Osteoblast (primary cell): Measurements from ENCODE around the gene PARD6A. TPM values are rescaled to one million over a fixed set of nuclear protein-coding genes. Genes with fewer than 3 reads are reported as not detected.

Experiments
- DNase-seq: peaks from one replicate; pipeline ENCODE4 v3.0.0; 2011; ENCODE audit warnings: low spot score, mixed read lengths; ENCODE audit not compliant: insufficient read length; ENCODE audit errors: missing footprints
- H2AFZ ChIP-seq: 2 replicates; pipeline ENCODE4 v1.6.0; 2011; ENCODE audit warnings: mild to moderate bottlenecking, low read length
- H3K27ac ChIP-seq: 2 replicates; pipeline ENCODE4 v1.5.1; 2011; ENCODE audit warnings: mild to moderate bottlenecking, low read depth, low read length, moderate library complexity
- H3K27me3 ChIP-seq: 2 replicates; pipeline ENCODE4 v1.6.0; 2012; ENCODE audit warnings: mild to moderate bottlenecking, control low read depth, inconsistent platforms, low read length, moderate library complexity; ENCODE audit not compliant: insufficient read depth
- H3K36me3 ChIP-seq: 2 replicates; pipeline ENCODE4 v1.5.1; 2011; ENCODE audit warnings: mild to moderate bottlenecking, low read length, control low read depth, moderate library complexity; ENCODE audit not compliant: insufficient read depth
- H3K4me1 ChIP-seq: 2 replicates; pipeline ENCODE4 v1.5.1; 2011; ENCODE audit warnings: mild to moderate bottlenecking, low read length, control low read depth, moderate library complexity; ENCODE audit not compliant: insufficient read depth
- H3K4me2 ChIP-seq: 2 replicates; pipeline ENCODE4 v1.6.0; 2011; ENCODE audit warnings: mild to moderate bottlenecking, low read length; ENCODE audit not compliant: insufficient read depth
- H3K4me3 ChIP-seq: fragments of 200-600 bp; sonication (generic); 3 replicates; pipeline ENCODE4 v1.5.1; 2012; ENCODE audit warnings: mild to moderate bottlenecking, low read length, inconsistent platforms; ENCODE audit not compliant: insufficient read depth
- H3K79me2 ChIP-seq: 2 replicates; pipeline ENCODE4 v1.6.0; 2012; ENCODE audit warnings: mild to moderate bottlenecking, low read length, control low read depth, inconsistent platforms; ENCODE audit not compliant: insufficient read depth
- H3K9me3 ChIP-seq: 2 replicates; pipeline ENCODE4 v1.5.1; 2011; ENCODE audit warnings: low read depth, low read length, control low read depth
- H4K20me1 ChIP-seq: 2 replicates; pipeline ENCODE4 v1.6.0; 2012; ENCODE audit warnings: mild to moderate bottlenecking, low read length, control low read depth; ENCODE audit not compliant: insufficient read depth
- CTCF ChIP-seq: IDR thresholded peaks from 2 replicates; pipeline ENCODE4 v1.5.1; 2011; ENCODE audit warnings: mild to moderate bottlenecking, low read depth, low read length, moderate library complexity; ENCODE audit errors: extremely low read depth
- total RNA-seq: library from RNA; depleted of rRNA; stranded (reverse); fragments of >200 nt; gene quantifications from 2 replicates; pipeline ENCODE4 v1.2.3, GENCODE V29; 2012

The PARD6A gene
- total RNA-seq, 1 donor, result 2.9 TPM

- Histone ChIP-seq H4K20me1 (peaks cover 15% of the 10 kb centered on the region), H3K36me3 (no peaks in the 10 kb centered on the region), H3K4me3 (no peak overlapping the region), H2AFZ (no peak overlapping the region), H3K4me2 (no peak overlapping the region), H3K9me3 (no peaks in the 10 kb centered on the region), H3K79me2 (peaks cover 8% of the 10 kb centered on the region), H3K4me1 (peaks cover 8% of the 10 kb centered on the region), H3K27me3 (peaks cover 49% of the 10 kb centered on the region), H3K27ac (no peak overlapping the region)
- no peak for TF ChIP-seq CTCF
- peak; percentile 92 for DNase-seq
Observed at GRCh38 chr16:67654403-67654911, 6.3 kb upstream of the PARD6A start.

DNA sequence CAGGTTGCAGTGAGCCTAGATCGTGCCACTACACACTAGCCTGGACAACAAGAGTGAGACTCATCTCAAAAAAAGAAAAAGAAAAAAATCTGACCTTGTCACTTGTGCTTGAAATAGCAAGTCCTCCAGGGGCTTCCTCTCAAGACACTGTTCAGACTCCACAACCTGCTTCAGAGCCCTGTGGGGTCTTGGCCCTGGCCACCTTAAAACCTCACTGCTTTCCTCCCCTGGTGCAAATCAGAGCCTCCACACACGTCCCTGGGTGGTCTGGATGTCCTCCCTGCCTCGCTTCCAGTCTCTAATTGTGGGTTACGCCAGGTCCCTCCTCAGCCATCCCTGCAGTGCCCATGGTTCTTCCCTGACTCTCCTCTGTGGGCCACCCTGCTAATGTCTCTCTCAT is 5.4 kb upstream of the PARD6A start:
- Histone ChIP-seq H4K20me1 (peaks cover 10% of the 10 kb centered on the region), H2AFZ (no peak overlapping the region), H3K4me2 (no peak overlapping the region), H3K79me2 (peaks cover 13% of the 10 kb centered on the region), H3K36me3 (no peaks in the 10 kb centered on the region), H3K9me3 (no peaks in the 10 kb centered on the region), H3K27ac (no peak overlapping the region), H3K27me3 (peaks cover 40% of the 10 kb centered on the region), H3K4me1 (peaks cover 9% of the 10 kb centered on the region), H3K4me3 (no peak overlapping the region)
- DNase-seq, result peak; percentile 69
- TF ChIP-seq CTCF, result no peak

DNA sequence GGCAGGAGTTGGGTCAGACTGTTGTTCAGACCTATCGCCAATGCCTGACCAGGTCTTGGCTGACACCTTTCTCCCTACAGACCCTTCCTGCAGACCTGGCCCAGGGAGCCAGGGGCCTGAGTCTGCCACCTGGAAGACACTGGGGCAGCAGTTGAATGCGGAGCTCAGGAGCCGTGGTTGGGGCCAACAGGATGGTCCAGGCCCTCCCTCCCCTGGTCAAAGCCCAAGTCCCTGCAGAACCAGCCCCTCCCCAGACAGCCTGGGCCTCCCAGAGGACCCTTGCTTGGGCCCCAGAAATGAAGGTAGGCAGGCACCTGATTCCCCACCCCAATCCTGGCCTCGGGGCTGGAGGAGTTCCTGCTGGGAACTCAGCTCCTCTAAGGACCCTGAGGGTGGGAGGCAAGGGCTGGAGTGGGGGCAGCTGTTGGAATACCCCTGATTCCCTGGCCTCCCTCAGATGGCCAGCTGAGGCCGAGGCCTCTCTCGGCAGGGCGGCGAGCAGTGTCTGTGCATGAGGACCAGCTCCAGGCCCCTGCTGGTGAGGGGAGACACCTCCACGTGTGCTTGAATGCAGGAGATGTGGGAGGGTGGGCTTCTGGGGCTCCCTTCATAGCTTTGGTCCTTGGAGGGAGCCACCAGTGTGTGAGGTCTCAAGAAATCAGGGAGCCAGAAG is 4.3 kb upstream of the PARD6A start:
- Histone ChIP-seq H3K27ac (no peak overlapping the region), H3K9me3 (no peaks in the 10 kb centered on the region), H3K4me3 (no peak overlapping the region), H3K4me1 (peaks cover 9% of the 10 kb centered on the region), H3K4me2 (no peak overlapping the region), H3K79me2 (peaks cover 13% of the 10 kb centered on the region), H2AFZ (no peak overlapping the region), H3K27me3 (peaks cover 29% of the 10 kb centered on the region), H4K20me1 (peaks cover 6% of the 10 kb centered on the region), H3K36me3 (no peaks in the 10 kb centered on the region)
- DNase-seq, result peak; percentile 67
- no peak for TF ChIP-seq CTCF

DNA sequence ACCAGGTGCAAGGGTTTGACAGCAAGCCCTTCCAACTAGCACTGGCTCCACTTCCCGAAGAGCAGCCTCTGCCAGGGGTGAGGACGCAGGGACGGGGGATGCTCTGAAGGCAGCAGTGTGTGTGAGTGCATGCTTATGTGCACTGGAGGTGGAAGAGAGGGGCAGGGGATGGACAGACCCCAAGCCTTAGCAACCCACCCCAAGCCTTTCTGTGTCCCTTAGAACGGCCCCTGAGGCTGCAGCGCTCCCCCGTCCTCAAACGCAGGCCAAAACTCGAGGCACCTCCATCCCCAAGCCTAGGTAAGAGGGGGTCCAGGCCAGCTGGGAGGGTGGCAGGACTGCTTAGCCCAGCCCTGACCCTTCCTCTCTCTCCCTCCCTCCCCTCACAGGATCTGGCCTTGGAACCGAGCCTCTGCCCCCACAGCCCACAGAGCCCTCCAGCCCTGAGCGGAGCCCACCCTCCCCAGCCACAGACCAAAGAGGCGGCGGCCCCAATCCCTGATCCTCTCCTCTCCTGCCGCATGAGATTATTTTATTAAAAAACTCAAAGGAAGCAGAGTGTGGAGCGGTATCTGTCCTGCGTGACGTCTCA is 3.6 kb upstream of the PARD6A start:
- TF ChIP-seq CTCF, result no peak
- peak; percentile 84 for DNase-seq
- H3K27me3 ChIP-seq, result peaks cover 22% of the 10 kb centered on the region
- no peak overlapping the region for H3K4me2 ChIP-seq
- H4K20me1 ChIP-seq, result peaks cover 6% of the 10 kb centered on the region
- no peak overlapping the region for H3K27ac ChIP-seq
- no peak overlapping the region for H2AFZ ChIP-seq
- H3K79me2 ChIP-seq, result peaks cover 13% of the 10 kb centered on the region
- no peak overlapping the region for H3K4me3 ChIP-seq
- no peaks in the 10 kb centered on the region for H3K9me3 ChIP-seq
- no peaks in the 10 kb centered on the region for H3K36me3 ChIP-seq
- peaks cover 9% of the 10 kb centered on the region for H3K4me1 ChIP-seq
